ENCODE measurements around the gene BBS2. TPM values are rescaled to one million over a fixed set of nuclear protein-coding genes. Genes with fewer than 3 reads are reported as not detected.

Gene BBS2
- total RNA-seq, 2 experiments from 2014 or later: 13.9 to 18.3 TPM

GRCh38 chr16:56451753-56452689 lies 67.8 kb downstream of the BBS2 start:
- CTCF ChIA-PET (ENCODE audit: unreplicated experiment): no interaction called here
- Histone ChIP-seq H3K4me3 (ENCODE audit: low read depth, low read length, poor library complexity, severe bottlenecking) (peak overlapping the region; percentile 89), H3K27ac (ENCODE audit: low read depth, low read length, poor library complexity, severe bottlenecking) (peak overlapping the region; percentile 34), H4K20me1 (ENCODE audit: insufficient read depth, low read length) (peaks cover 52% of the 10 kb centered on the region), H3K9me2 (ENCODE audit: insufficient read depth, low read length) (no peaks in the 10 kb centered on the region), H2AFZ (ENCODE audit: low read length) (peak overlapping the region; percentile 51), H3K36me3 (ENCODE audit: insufficient read depth, low read length) (peaks cover 64% of the 10 kb centered on the region), H3K79me2 (ENCODE audit: insufficient read depth, low read depth, low read length) (peaks cover 64% of the 10 kb centered on the region), H3K4me2 (ENCODE audit: low read length) (peak overlapping the region; percentile 94), H3K9me3 (ENCODE audit: low read length) (no peaks in the 10 kb centered on the region), H3K4me1 (ENCODE audit: insufficient read depth, low read length, poor library complexity, severe bottlenecking) (peaks cover 28% of the 10 kb centered on the region)
- peak; percentile 28 for DNase-seq (ENCODE audit: low spot score)
- TF ChIP-seq CTCF (conservative IDR thresholded peaks at IDR 0.05; ENCODE audit: low read length) (no peak), EZH2phosphoT487 (IDR thresholded peaks at IDR 0.05; ENCODE audit: borderline replicate concordance, low read depth, low read length) (no peak)
- POLR2A ChIA-PET: interaction anchor here (0.6 to 1.4 kb wide), 13 partner anchors 9 to 268 kb away, joined by 3 to 9 read pairs (median 3); no protein-coding TSS in a partner anchor
- intact Hi-C loops (cut with micrococcal nuclease; ENCODE audit: unreplicated experiment): loop anchor here (2.0 kb wide), 1 partner anchor 27 kb away; the partner anchor contains the start of gene AMFR
- BruUV-seq (replicated peaks): TSS peak; percentile 48

GRCh38 chr16:56450986-56451752 lies 68.7 kb downstream of the BBS2 start, which contains the start of the genes NUDT21 and OGFOD1:
Gene NUDT21, minus strand, starts transcription at chr16:56451332. Its CDS starts 130 bp downstream, at chr16:56451202.
Gene OGFOD1, plus strand, starts transcription at chr16:56451554. Its CDS starts 59 bp downstream, at chr16:56451613.
- TF ChIP-seq EZH2phosphoT487 (IDR thresholded peaks at IDR 0.05; ENCODE audit: borderline replicate concordance, low read depth, low read length): no peak
- TF ChIP-seq CTCF (conservative IDR thresholded peaks at IDR 0.05; ENCODE audit: low read length): no peak
- POLR2A ChIA-PET: interaction anchor here (0.5 to 1.4 kb wide), 13 partner anchors 9 to 268 kb away, joined by 3 to 9 read pairs (median 3); no protein-coding TSS in a partner anchor

More at GRCh38 chr16:56450986-56451752, 68.7 kb downstream of the BBS2 start, which contains the start of the genes NUDT21 and OGFOD1:
- Histone ChIP-seq H3K27ac (ENCODE audit: low read depth, low read length, poor library complexity, severe bottlenecking) (peak within 1 kb of the TSS; percentile 78), H3K36me3 (ENCODE audit: insufficient read depth, low read length) (peaks cover 64% of the 10 kb centered on the region), H2AFZ (ENCODE audit: low read length) (peak within 1 kb of the TSS; percentile 51), H4K20me1 (ENCODE audit: insufficient read depth, low read length) (peaks cover 54% of the 10 kb centered on the region), H3K9me2 (ENCODE audit: insufficient read depth, low read length) (no peaks in the 10 kb centered on the region), H3K4me3 (ENCODE audit: low read depth, low read length, poor library complexity, severe bottlenecking) (peak within 1 kb of the TSS; percentile 89), H3K9me3 (ENCODE audit: low read length) (no peaks in the 10 kb centered on the region), H3K79me2 (ENCODE audit: insufficient read depth, low read depth, low read length) (peaks cover 72% of the 10 kb centered on the region), H3K4me2 (ENCODE audit: low read length) (peak within 1 kb of the TSS; percentile 95), H3K4me1 (ENCODE audit: insufficient read depth, low read length, poor library complexity, severe bottlenecking) (peaks cover 28% of the 10 kb centered on the region)
- intact Hi-C loops (cut with micrococcal nuclease; ENCODE audit: unreplicated experiment): loop anchor here (2.0 kb wide), 1 partner anchor 26 kb away; the partner anchor contains the start of gene AMFR
- CTCF ChIA-PET (ENCODE audit: unreplicated experiment): interaction anchor here (0.6 kb wide), 1 partner anchor 321 kb away, joined by 3 read pairs; no protein-coding TSS in a partner anchor
- DNase-seq (ENCODE audit: low spot score): peak; percentile 97
- BruUV-seq (replicated peaks): no TSS peak
